ENCODE results near the gene GRIA3.

GRIA3 gene

GRCh38 chrX:123172869-123173268 is 11.2 kb upstream of the GRIA3 start:
- Histone ChIP-seq H3K9me3 (ENCODE audit: control insufficient read depth, insufficient read depth, low read depth, low read length) (no peaks in the 10 kb centered on the region), H3K4me3 (ENCODE audit: low read depth, low read length) (no peak overlapping the region), H3K27ac (ENCODE audit: extremely low read depth, low read depth, low read length) (no peak overlapping the region), H3K36me3 (ENCODE audit: control insufficient read depth in 2 of 2, insufficient read depth in 1 of 2, low read length in 2 of 2) (no peaks in the 10 kb centered on the region), H3K4me1 (ENCODE audit: control insufficient read depth, insufficient read depth, low read length) (no peaks in the 10 kb centered on the region)
- no peak for TF ChIP-seq ZNF501 (tag by site-specific recombination; IDR thresholded peaks at IDR 0.05)
- no peak for TF ChIP-seq ZNF280D (tag by site-specific recombination; IDR thresholded peaks at IDR 0.05)
- TF ChIP-seq, protein P1, sequence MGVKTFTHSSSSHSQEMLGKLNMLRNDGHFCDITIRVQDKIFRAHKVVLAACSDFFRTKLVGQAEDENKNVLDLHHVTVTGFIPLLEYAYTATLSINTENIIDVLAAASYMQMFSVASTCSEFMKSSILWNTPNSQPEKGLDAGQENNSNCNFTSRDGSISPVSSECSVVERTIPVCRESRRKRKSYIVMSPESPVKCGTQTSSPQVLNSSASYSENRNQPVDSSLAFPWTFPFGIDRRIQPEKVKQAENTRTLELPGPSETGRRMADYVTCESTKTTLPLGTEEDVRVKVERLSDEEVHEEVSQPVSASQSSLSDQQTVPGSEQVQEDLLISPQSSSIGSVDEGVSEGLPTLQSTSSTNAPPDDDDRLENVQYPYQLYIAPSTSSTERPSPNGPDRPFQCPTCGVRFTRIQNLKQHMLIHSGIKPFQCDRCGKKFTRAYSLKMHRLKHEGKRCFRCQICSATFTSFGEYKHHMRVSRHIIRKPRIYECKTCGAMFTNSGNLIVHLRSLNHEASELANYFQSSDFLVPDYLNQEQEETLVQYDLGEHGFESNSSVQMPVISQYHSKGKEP (tag by site-specific recombination; IDR thresholded peaks at IDR 0.05): no peak
- no peak for TF ChIP-seq ZNF677 (tag by site-specific recombination; IDR thresholded peaks at IDR 0.05)
- no peak for TF ChIP-seq SCRT1 (tag by site-specific recombination; IDR thresholded peaks at IDR 0.05; ENCODE audit: borderline replicate concordance)
- no peak for TF ChIP-seq ZNF48 (tag by site-specific recombination; IDR thresholded peaks at IDR 0.05)
- no peak for TF ChIP-seq ZBTB7A (tag by site-specific recombination; IDR thresholded peaks at IDR 0.05; ENCODE audit: low read depth)
- TF ChIP-seq, protein P2, sequence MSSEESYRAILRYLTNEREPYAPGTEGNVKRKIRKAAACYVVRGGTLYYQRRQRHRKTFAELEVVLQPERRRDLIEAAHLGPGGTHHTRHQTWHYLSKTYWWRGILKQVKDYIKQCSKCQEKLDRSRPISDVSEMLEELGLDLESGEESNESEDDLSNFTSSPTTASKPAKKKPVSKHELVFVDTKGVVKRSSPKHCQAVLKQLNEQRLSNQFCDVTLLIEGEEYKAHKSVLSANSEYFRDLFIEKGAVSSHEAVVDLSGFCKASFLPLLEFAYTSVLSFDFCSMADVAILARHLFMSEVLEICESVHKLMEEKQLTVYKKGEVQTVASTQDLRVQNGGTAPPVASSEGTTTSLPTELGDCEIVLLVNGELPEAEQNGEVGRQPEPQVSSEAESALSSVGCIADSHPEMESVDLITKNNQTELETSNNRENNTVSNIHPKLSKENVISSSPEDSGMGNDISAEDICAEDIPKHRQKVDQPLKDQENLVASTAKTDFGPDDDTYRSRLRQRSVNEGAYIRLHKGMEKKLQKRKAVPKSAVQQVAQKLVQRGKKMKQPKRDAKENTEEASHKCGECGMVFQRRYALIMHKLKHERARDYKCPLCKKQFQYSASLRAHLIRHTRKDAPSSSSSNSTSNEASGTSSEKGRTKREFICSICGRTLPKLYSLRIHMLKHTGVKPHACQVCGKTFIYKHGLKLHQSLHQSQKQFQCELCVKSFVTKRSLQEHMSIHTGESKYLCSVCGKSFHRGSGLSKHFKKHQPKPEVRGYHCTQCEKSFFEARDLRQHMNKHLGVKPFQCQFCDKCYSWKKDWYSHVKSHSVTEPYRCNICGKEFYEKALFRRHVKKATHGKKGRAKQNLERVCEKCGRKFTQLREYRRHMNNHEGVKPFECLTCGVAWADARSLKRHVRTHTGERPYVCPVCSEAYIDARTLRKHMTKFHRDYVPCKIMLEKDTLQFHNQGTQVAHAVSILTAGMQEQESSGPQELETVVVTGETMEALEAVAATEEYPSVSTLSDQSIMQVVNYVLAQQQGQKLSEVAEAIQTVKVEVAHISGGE (tag by site-specific recombination; conservative IDR thresholded peaks at IDR 0.05; ENCODE audit: low read depth): no peak
- TF ChIP-seq ZNF362 (tag by site-specific recombination; IDR thresholded peaks at IDR 0.05): no peak
- TF ChIP-seq ZNF626 (tag by site-specific recombination; IDR thresholded peaks at IDR 0.05): no peak
- no peak for TF ChIP-seq ZNF416 (tag by site-specific recombination; IDR thresholded peaks at IDR 0.05)
- TF ChIP-seq, protein P3, sequence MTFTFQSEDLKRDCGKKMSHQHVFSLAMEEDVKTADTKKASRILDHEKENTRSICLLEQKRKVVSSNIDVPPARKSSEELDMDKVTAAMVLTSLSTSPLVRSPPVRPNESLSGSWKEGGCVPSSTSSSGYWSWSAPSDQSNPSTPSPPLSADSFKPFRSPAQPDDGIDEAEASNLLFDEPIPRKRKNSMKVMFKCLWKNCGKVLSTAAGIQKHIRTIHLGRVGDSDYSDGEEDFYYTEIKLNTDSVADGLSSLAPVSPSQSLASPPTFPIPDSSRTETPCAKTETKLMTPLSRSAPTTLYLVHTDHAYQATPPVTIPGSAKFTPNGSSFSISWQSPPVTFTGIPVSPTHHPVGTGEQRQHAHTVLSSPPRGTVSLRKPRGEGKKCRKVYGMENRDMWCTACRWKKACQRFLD (tag by site-specific recombination; IDR thresholded peaks at IDR 0.05): no peak
- TF ChIP-seq ZNF571 (tag by site-specific recombination; IDR thresholded peaks at IDR 0.05): no peak
- ChIA-PET CTCF (interaction anchor here (1.3 to 1.4 kb wide), 2 partner anchors 19 to 251 kb away, joined by 3 to 6 read pairs; no protein-coding TSS in a partner anchor), POLR2A (no interaction called here)

DNA sequence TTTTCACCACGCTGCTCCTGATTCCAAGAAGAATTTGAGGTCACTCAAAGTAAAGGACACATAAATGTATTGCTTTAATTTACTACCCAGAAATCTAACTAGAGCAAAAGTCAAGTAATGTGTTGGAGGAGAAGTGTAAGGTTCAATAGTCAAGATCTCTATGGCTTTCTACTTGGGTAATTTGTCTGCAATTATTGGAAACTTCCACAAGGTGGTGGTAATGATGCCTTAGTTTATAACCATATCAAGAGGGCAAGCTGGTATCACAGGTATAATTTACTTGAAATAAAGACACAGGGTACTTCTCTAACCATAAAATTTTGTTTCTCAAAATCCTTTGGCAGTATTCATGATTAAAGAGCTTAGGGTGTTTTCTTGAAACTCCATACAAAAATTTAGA is 10.2 kb upstream of the GRIA3 start:
- Histone ChIP-seq H3K4me1 (ENCODE audit: control insufficient read depth, insufficient read depth, low read length) (no peaks in the 10 kb centered on the region), H3K27ac (ENCODE audit: extremely low read depth, low read depth, low read length) (no peak overlapping the region), H3K36me3 (ENCODE audit: control insufficient read depth in 2 of 2, insufficient read depth in 1 of 2, low read length in 2 of 2) (no peaks in the 10 kb centered on the region), H3K4me3 (ENCODE audit: low read depth, low read length) (no peak overlapping the region), H3K9me3 (ENCODE audit: control insufficient read depth, insufficient read depth, low read depth, low read length) (no peaks in the 10 kb centered on the region)
- ChIA-PET CTCF (interaction anchor here (0.6 to 1.3 kb wide), 5 partner anchors 18 to 1430 kb away, joined by 3 to 6 read pairs (median 3); no protein-coding TSS in a partner anchor), POLR2A (no interaction called here)
- peak; percentile 18 for TF ChIP-seq SETDB1 (IDR thresholded peaks at IDR 0.05; ENCODE audit: insufficient read length, low read length)
- no peak for TF ChIP-seq ZNF776 (tag by site-specific recombination; IDR thresholded peaks at IDR 0.05; ENCODE audit: borderline replicate concordance)
- no peak for TF ChIP-seq TRIM28 (IDR thresholded peaks at IDR 0.05; ENCODE audit: borderline replicate concordance, low read length)
